Activated B cell treated with CpG ODN at 0.5 μM for 24 hours (primary cell): ENCODE measurements around the gene TUBA1B. TPM values are rescaled to one million over a fixed set of nuclear protein-coding genes. Genes with fewer than 3 reads are reported as not detected.
"Not testable (repeated sequence)": the region's sequence is repeated elsewhere in the genome, so short reads cannot be mapped to it uniquely, and the experiment has no call there.

Source experiments
- ATAC-seq: fragments of 200-7000 bp; cut with Tn5 transposase; one replicate; pipeline ENCODE4 v1.10.0; 2021; ENCODE audit warnings: low read depth, mild to moderate bottlenecking, moderate library complexity
- CTCF ChIA-PET: fragments of 350-600 bp; sonication (Branson Sonifier 250); formaldehyde crosslinking; loops from one replicate; lab custom pipeline; 2021; ENCODE audit warnings: antibody characterized with exemption; lab: Charles Lee
- POLR2A ChIA-PET: fragments of 350-600 bp; sonication (Branson Sonifier 250); formaldehyde crosslinking; loops from one replicate; lab custom pipeline; 2021; ENCODE audit warnings: antibody characterized with exemption; lab: Charles Lee
- DNase-seq: peaks from one replicate; pipeline ENCODE4 v3.0.0; 2022
- H3K27ac Mint-ChIP-seq: one replicate; pipeline ENCODE4 v1.8.0; 2020; ENCODE audit warnings: mixed read lengths
- H3K27me3 Mint-ChIP-seq: one replicate; pipeline ENCODE4 v1.8.0; 2021; ENCODE audit warnings: mixed read lengths
- H3K36me3 Mint-ChIP-seq: one replicate; pipeline ENCODE4 v1.8.0; 2021; ENCODE audit warnings: low read depth, mixed read lengths
- H3K4me1 Mint-ChIP-seq: one replicate; pipeline ENCODE4 v1.8.0; 2021; ENCODE audit warnings: mixed read lengths
- H3K4me3 Mint-ChIP-seq: one replicate; pipeline ENCODE4 v1.8.0; 2020; ENCODE audit warnings: mild to moderate bottlenecking, mixed read lengths
- H3K9me3 Mint-ChIP-seq: one replicate; pipeline ENCODE4 v1.8.0; 2020; ENCODE audit warnings: mixed read lengths
- intact Hi-C: fragments of 100-400 bp; cut with micrococcal nuclease; formaldehyde crosslinking; loops from one replicate; pipeline ENCODE4 v1.15.1; 2024
- total RNA-seq: library from RNA; stranded (reverse); gene quantifications from 2 replicates; pipeline ENCODE4 v1.2.3, GENCODE V29; 2022
- TF ChIP-seq, protein P1 (sequence below): fragments of 200-600 bp; IDR thresholded peaks from one replicate; pipeline ENCODE4 v1.8.0; 2022; ENCODE audit warnings: antibody characterized with exemption, mild to moderate bottlenecking

TUBA1B gene
- total RNA-seq, 1 donor from 2014 or later = 916 TPM

DNA sequence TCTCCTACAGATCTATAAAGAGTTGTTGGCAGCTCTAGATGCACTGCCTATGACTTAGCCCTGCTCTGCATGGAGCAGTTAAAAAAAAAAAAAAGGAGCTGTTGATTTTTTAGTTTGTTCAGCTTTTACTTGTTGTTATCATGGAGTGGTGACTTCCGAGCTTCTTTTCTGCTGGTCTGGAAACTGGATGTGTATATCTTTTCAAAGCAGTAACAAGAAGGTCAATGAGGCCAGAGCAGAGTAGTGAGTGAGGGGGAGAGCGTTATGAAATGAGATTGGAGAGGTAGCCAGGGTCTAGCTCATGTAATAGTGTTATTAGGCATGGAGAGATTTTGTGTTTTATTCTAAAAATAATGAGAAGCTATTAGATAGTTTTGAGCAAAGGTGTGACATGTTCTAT is 13.2 kb upstream of the TUBA1B start:
- Mint-ChIP-seq H3K27ac (no peak overlapping the region), H3K4me1 (no peaks in the 10 kb centered on the region), H3K9me3 (no peaks in the 10 kb centered on the region), H3K27me3 (no peaks in the 10 kb centered on the region), H3K4me3 (no peak overlapping the region), H3K36me3 (no peaks in the 10 kb centered on the region)
- TF ChIP-seq, protein P1, sequence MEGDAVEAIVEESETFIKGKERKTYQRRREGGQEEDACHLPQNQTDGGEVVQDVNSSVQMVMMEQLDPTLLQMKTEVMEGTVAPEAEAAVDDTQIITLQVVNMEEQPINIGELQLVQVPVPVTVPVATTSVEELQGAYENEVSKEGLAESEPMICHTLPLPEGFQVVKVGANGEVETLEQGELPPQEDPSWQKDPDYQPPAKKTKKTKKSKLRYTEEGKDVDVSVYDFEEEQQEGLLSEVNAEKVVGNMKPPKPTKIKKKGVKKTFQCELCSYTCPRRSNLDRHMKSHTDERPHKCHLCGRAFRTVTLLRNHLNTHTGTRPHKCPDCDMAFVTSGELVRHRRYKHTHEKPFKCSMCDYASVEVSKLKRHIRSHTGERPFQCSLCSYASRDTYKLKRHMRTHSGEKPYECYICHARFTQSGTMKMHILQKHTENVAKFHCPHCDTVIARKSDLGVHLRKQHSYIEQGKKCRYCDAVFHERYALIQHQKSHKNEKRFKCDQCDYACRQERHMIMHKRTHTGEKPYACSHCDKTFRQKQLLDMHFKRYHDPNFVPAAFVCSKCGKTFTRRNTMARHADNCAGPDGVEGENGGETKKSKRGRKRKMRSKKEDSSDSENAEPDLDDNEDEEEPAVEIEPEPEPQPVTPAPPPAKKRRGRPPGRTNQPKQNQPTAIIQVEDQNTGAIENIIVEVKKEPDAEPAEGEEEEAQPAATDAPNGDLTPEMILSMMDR = no peak
- ATAC-seq (no peak), DNase-seq (no peak)
- POLR2A ChIA-PET = interaction anchor here (1.2 kb wide), 1 partner anchor 13 kb away, joined by 6 read pairs; the partner anchor contains the start of gene TUBA1B
- CTCF ChIA-PET = no interaction called here
- intact Hi-C loops = no loop called here

DNA sequence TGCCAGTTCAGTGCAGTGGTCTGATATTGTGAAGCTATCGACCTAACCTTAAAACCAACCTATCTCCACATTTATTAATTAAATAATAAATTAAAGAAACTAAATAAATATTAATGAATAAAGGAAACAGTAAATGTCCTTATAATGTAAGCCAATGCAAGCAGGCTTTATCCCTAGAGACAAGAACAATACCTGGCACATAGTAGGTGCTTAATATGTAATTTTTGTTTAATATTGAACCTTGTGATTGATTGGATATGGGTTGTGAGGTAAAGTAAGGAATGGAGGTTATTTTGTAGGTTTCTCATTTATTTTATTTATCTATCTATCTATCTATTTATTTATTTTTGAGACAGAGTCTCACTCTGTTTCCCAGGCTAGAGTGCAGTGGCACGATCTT is 7.8 kb upstream of the TUBA1B start:
- intact Hi-C loops = no loop called here
- H3K36me3 Mint-ChIP-seq = no peaks in the 10 kb centered on the region

DNA sequence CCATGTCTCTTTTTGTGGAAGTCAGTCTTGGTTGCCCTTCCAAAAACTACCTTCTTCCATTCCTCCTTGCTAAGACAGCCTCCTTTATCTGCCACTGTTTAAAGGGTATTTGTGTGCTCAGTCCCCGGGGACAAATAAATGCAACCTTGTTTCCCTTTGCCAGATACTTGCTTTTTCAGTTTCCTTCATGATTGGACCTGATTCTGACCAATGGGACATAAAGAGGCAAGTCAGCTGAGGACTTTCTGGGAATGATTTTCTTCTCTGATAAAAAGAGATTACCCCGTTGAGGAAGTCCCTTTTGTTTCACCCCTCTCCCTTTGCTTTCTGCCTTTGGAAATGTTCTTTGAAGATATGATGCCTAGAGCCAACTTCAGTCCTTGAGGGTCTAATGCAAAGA is 7.4 kb upstream of the TUBA1B start:
- ATAC-seq = no peak
- H3K4me1 Mint-ChIP-seq = peaks cover 11% of the 10 kb centered on the region
- ChIA-PET CTCF (no interaction called here), POLR2A (no interaction called here)
- DNase-seq = no peak
- no peak overlapping the region for H3K27ac Mint-ChIP-seq
- no peaks in the 10 kb centered on the region for H3K36me3 Mint-ChIP-seq
- no peaks in the 10 kb centered on the region for H3K9me3 Mint-ChIP-seq
- no peaks in the 10 kb centered on the region for H3K27me3 Mint-ChIP-seq
- intact Hi-C loops = no loop called here
- TF ChIP-seq, protein P1 = no peak
- no peak overlapping the region for H3K4me3 Mint-ChIP-seq

More for the DNA sequence above, 7.8 kb upstream of the TUBA1B start:
- ChIA-PET CTCF (no interaction called here), POLR2A (no interaction called here)
- no peak overlapping the region for H3K4me3 Mint-ChIP-seq
- H3K9me3 Mint-ChIP-seq = no peaks in the 10 kb centered on the region
- peaks cover 8% of the 10 kb centered on the region for H3K4me1 Mint-ChIP-seq
- ATAC-seq = no peak
- no peaks in the 10 kb centered on the region for H3K27me3 Mint-ChIP-seq
- H3K27ac Mint-ChIP-seq = no peak overlapping the region
- no peak for DNase-seq
- TF ChIP-seq, protein P1 = no peak

DNA sequence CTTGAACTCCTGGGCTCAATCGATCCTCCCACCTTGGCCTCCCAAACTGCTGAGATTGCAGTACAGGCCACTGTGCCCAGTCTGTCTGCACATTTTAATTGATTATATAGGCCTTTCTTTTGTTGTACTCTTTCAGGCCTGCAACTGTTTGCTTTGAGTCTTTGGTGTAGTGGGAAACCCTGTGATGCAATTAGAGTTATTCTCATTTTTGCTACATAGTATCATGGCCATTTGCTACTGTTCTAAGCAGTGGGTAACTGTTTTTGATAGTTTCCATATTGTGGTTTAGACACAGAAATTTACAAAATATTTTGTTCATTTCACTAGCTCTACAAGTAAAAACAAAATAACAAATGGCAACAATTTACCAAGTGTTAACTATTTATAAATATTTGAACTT is 6.3 kb upstream of the TUBA1B start:
- H3K4me3 Mint-ChIP-seq = no peak overlapping the region
- intact Hi-C loops = no loop called here
- no peaks in the 10 kb centered on the region for H3K9me3 Mint-ChIP-seq
- ATAC-seq (no peak), DNase-seq (no peak)
- H3K27me3 Mint-ChIP-seq = no peaks in the 10 kb centered on the region
- TF ChIP-seq, protein P1 = no peak
- ChIA-PET POLR2A (interaction anchor here (0.6 kb wide), 1 partner anchor 103 kb away, joined by 5 read pairs; no protein-coding TSS in a partner anchor), CTCF (no interaction called here)
- H3K36me3 Mint-ChIP-seq = no peaks in the 10 kb centered on the region
- H3K27ac Mint-ChIP-seq = no peak overlapping the region
- peaks cover 22% of the 10 kb centered on the region for H3K4me1 Mint-ChIP-seq

DNA sequence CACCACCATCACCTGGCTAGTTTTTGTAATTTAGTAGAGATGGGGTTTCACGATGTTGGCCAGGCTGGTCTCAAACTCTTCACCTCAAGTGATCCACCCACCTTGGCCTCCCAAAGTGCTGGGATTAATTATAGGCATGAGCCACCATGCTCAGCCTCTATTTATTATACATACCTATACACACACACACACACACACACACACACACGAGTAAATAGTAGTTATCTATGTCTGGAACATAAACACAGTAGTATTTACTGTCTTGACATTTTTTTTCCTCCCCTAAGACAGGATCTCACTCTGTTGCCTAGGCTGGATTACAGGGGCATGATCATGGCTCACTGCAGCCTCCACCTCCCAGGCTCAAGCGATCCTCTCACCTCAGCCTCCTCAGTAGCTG is 5.8 kb upstream of the TUBA1B start:
- H3K9me3 Mint-ChIP-seq, H3K4me3 Mint-ChIP-seq, intact Hi-C loops, DNase-seq, H3K36me3 Mint-ChIP-seq, ATAC-seq, CTCF ChIA-PET, H3K27me3 Mint-ChIP-seq, H3K27ac Mint-ChIP-seq: not testable (repeated sequence)
- H3K4me1 Mint-ChIP-seq = peaks cover 27% of the 10 kb centered on the region
- POLR2A ChIA-PET = interaction anchor here (0.7 kb wide), 1 partner anchor 145 kb away, joined by 7 read pairs; no protein-coding TSS in a partner anchor
